ENCODE measurements around the gene NRCAM.

NRCAM gene

GRCh38 chr7:108457871-108458270 lies 1.6 kb upstream of the NRCAM start:
- H3K4me1 ChIP-seq (ENCODE audit: insufficient read depth, low read length): peaks cover 5% of the 10 kb centered on the region
- H3K27me3 ChIP-seq (ENCODE audit: control insufficient read depth in 1 of 2, insufficient read depth in 2 of 2, low read length in 2 of 2): peaks cover 0 to 43% of the 10 kb centered on the region in 2 donors
- no peak overlapping the region for H3K27ac ChIP-seq (ENCODE audit: low read depth, low read length)
- no peaks in the 10 kb centered on the region for H3K9me3 ChIP-seq (ENCODE audit: low read length)
- H3K9ac ChIP-seq (ENCODE audit: low read length): no peak overlapping the region
- H3K4me3 ChIP-seq (ENCODE audit: low read depth in 1 of 2, low read length in 2 of 2): no peak overlapping the region
- H3K36me3 ChIP-seq (ENCODE audit: insufficient read depth, low read length): no peaks in the 10 kb centered on the region

- H3K27ac ChIP-seq (ENCODE audit: low read depth, low read length): no peak overlapping the region
- H3K4me1 ChIP-seq (ENCODE audit: insufficient read depth, low read length): peaks cover 5% of the 10 kb centered on the region
- no peaks in the 10 kb centered on the region for H3K9me3 ChIP-seq (ENCODE audit: low read length)
- no peak overlapping the region for H3K9ac ChIP-seq (ENCODE audit: low read length)
- H3K27me3 ChIP-seq (ENCODE audit: control insufficient read depth in 1 of 2, insufficient read depth in 2 of 2, low read length in 2 of 2): peaks cover 0 to 43% of the 10 kb centered on the region in 2 donors
- no peaks in the 10 kb centered on the region for H3K36me3 ChIP-seq (ENCODE audit: insufficient read depth, low read length)
- no peak overlapping the region for H3K4me3 ChIP-seq (ENCODE audit: low read depth in 1 of 2, low read length in 2 of 2)
These were observed 757 bp upstream of the NRCAM start for GRCh38 chr7:108456845-108457540.

GRCh38 chr7:108455551-108455997 lies 662 bp downstream of the NRCAM start:
- H3K4me1 ChIP-seq (ENCODE audit: insufficient read depth, low read length): peaks cover 5% of the 10 kb centered on the region
- peak overlapping the region; percentile 26 to 38 for H3K4me3 ChIP-seq (ENCODE audit: low read depth in 1 of 2, low read length in 2 of 2)
- no peaks in the 10 kb centered on the region for H3K36me3 ChIP-seq (ENCODE audit: insufficient read depth, low read length)
- no peak overlapping the region for H3K27ac ChIP-seq (ENCODE audit: low read depth, low read length)
- no peak overlapping the region for H3K9ac ChIP-seq (ENCODE audit: low read length)
- no peaks in the 10 kb centered on the region for H3K9me3 ChIP-seq (ENCODE audit: low read length)
- peaks cover 0 to 43% of the 10 kb centered on the region in 2 donors for H3K27me3 ChIP-seq (ENCODE audit: control insufficient read depth in 1 of 2, insufficient read depth in 2 of 2, low read length in 2 of 2)

GRCh38 chr7:108454674-108455550 lies 1.3 kb downstream of the NRCAM start:
- H3K36me3 ChIP-seq (ENCODE audit: insufficient read depth, low read length): no peaks in the 10 kb centered on the region
- no peak overlapping the region for H3K27ac ChIP-seq (ENCODE audit: low read depth, low read length)
- H3K9me3 ChIP-seq (ENCODE audit: low read length): no peaks in the 10 kb centered on the region
- H3K4me3 ChIP-seq (ENCODE audit: low read depth in 1 of 2, low read length in 2 of 2): peak overlapping the region; percentile 26 to 38
- H3K9ac ChIP-seq (ENCODE audit: low read length): no peak overlapping the region
- H3K4me1 ChIP-seq (ENCODE audit: insufficient read depth, low read length): peaks cover 5% of the 10 kb centered on the region
- peaks cover 0 to 43% of the 10 kb centered on the region in 2 donors for H3K27me3 ChIP-seq (ENCODE audit: control insufficient read depth in 1 of 2, insufficient read depth in 2 of 2, low read length in 2 of 2)

- Histone ChIP-seq H3K27ac (ENCODE audit: low read depth, low read length) (no peak overlapping the region), H3K9me3 (ENCODE audit: low read length) (no peaks in the 10 kb centered on the region), H3K4me1 (ENCODE audit: insufficient read depth, low read length) (peaks cover 5% of the 10 kb centered on the region), H3K36me3 (ENCODE audit: insufficient read depth, low read length) (no peaks in the 10 kb centered on the region), H3K27me3 (ENCODE audit: control insufficient read depth in 1 of 2, insufficient read depth in 2 of 2, low read length in 2 of 2) (peaks cover 0 to 43% of the 10 kb centered on the region in 2 donors), H3K4me3 (ENCODE audit: low read depth in 1 of 2, low read length in 2 of 2) (peak overlapping the region; percentile 26 to 38), H3K9ac (ENCODE audit: low read length) (no peak overlapping the region)
These were observed 1.9 kb downstream of the NRCAM start for GRCh38 chr7:108454317-108454673.

- H3K36me3 ChIP-seq (ENCODE audit: insufficient read depth, low read length): no peaks in the 10 kb centered on the region
- no peak overlapping the region for H3K9ac ChIP-seq (ENCODE audit: low read length)
- no peak overlapping the region for H3K4me3 ChIP-seq (ENCODE audit: low read depth in 1 of 2, low read length in 2 of 2)
- H3K27ac ChIP-seq (ENCODE audit: low read depth, low read length): no peak overlapping the region
- no peaks in the 10 kb centered on the region for H3K9me3 ChIP-seq (ENCODE audit: low read length)
- H3K4me1 ChIP-seq (ENCODE audit: insufficient read depth, low read length): peaks cover 5% of the 10 kb centered on the region
- H3K27me3 ChIP-seq (ENCODE audit: control insufficient read depth in 1 of 2, insufficient read depth in 2 of 2, low read length in 2 of 2): peaks cover 0 to 35% of the 10 kb centered on the region in 2 donors
These were observed 2.9 kb downstream of the NRCAM start for GRCh38 chr7:108453320-108453719.

- no peaks in the 10 kb centered on the region for H3K36me3 ChIP-seq (ENCODE audit: insufficient read depth, low read length)
These were observed 3.5 kb downstream of the NRCAM start for GRCh38 chr7:108452707-108453106.

GRCh38 chr7:108451296-108451848 lies 4.9 kb downstream of the NRCAM start:
- Histone ChIP-seq H3K27me3 (ENCODE audit: control insufficient read depth in 1 of 2, insufficient read depth in 2 of 2, low read length in 2 of 2) (peaks cover 0 to 21% of the 10 kb centered on the region in 2 donors), H3K9ac (ENCODE audit: low read length) (no peak overlapping the region), H3K4me1 (ENCODE audit: insufficient read depth, low read length) (peaks cover 5% of the 10 kb centered on the region), H3K36me3 (ENCODE audit: insufficient read depth, low read length) (no peaks in the 10 kb centered on the region), H3K27ac (ENCODE audit: low read depth, low read length) (no peak overlapping the region), H3K4me3 (ENCODE audit: low read depth in 1 of 2, low read length in 2 of 2) (no peak overlapping the region), H3K9me3 (ENCODE audit: low read length) (no peaks in the 10 kb centered on the region)

More at GRCh38 chr7:108452707-108453106, 3.5 kb downstream of the NRCAM start:
- peaks cover 0 to 29% of the 10 kb centered on the region in 2 donors for H3K27me3 ChIP-seq (ENCODE audit: control insufficient read depth in 1 of 2, insufficient read depth in 2 of 2, low read length in 2 of 2)
- no peak overlapping the region for H3K27ac ChIP-seq (ENCODE audit: low read depth, low read length)
- H3K9ac ChIP-seq (ENCODE audit: low read length): no peak overlapping the region
- H3K4me3 ChIP-seq (ENCODE audit: low read depth in 1 of 2, low read length in 2 of 2): no peak overlapping the region
- H3K9me3 ChIP-seq (ENCODE audit: low read length): no peaks in the 10 kb centered on the region
- peaks cover 5% of the 10 kb centered on the region for H3K4me1 ChIP-seq (ENCODE audit: insufficient read depth, low read length)

GRCh38 chr7:108450160-108450559 lies 6.1 kb downstream of the NRCAM start:
- no peak overlapping the region for H3K9ac ChIP-seq (ENCODE audit: low read length)
- peaks cover under 1% of the 10 kb centered on the region for H3K4me1 ChIP-seq (ENCODE audit: insufficient read depth, low read length)
- no peaks in the 10 kb centered on the region for H3K9me3 ChIP-seq (ENCODE audit: low read length)
- H3K4me3 ChIP-seq (ENCODE audit: low read depth in 1 of 2, low read length in 2 of 2): no peak overlapping the region
- no peak overlapping the region for H3K27ac ChIP-seq (ENCODE audit: low read depth, low read length)
- no peaks in the 10 kb centered on the region for H3K36me3 ChIP-seq (ENCODE audit: insufficient read depth, low read length)
- H3K27me3 ChIP-seq (ENCODE audit: control insufficient read depth in 1 of 2, insufficient read depth in 2 of 2, low read length in 2 of 2): peaks cover 0 to 9% of the 10 kb centered on the region in 2 donors

GRCh38 chr7:108449521-108449920 lies 6.7 kb downstream of the NRCAM start:
- Histone ChIP-seq H3K36me3 (ENCODE audit: insufficient read depth, low read length) (no peaks in the 10 kb centered on the region), H3K4me3 (ENCODE audit: low read depth in 1 of 2, low read length in 2 of 2) (no peak overlapping the region), H3K4me1 (ENCODE audit: insufficient read depth, low read length) (no peaks in the 10 kb centered on the region), H3K9me3 (ENCODE audit: low read length) (no peaks in the 10 kb centered on the region), H3K27me3 (ENCODE audit: control insufficient read depth in 1 of 2, insufficient read depth in 2 of 2, low read length in 2 of 2) (peaks cover 0 to 2% of the 10 kb centered on the region in 2 donors), H3K9ac (ENCODE audit: low read length) (no peak overlapping the region), H3K27ac (ENCODE audit: low read depth, low read length) (no peak overlapping the region)
